Measurements from ENCODE around the gene BMF. TPM values are rescaled to one million over a fixed set of nuclear protein-coding genes. Genes with fewer than 3 reads are reported as not detected.
A peak's percentile ranks its signal among the peaks of the same experiment; 100 is the strongest.
"Not testable (repeated sequence)": the region's sequence is repeated elsewhere in the genome, so short reads cannot be mapped to it uniquely, and the experiment has no call there.

Gene BMF, protein sequence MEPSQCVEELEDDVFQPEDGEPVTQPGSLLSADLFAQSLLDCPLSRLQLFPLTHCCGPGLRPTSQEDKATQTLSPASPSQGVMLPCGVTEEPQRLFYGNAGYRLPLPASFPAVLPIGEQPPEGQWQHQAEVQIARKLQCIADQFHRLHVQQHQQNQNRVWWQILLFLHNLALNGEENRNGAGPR
- 4.2 TPM for total RNA-seq

DNA sequence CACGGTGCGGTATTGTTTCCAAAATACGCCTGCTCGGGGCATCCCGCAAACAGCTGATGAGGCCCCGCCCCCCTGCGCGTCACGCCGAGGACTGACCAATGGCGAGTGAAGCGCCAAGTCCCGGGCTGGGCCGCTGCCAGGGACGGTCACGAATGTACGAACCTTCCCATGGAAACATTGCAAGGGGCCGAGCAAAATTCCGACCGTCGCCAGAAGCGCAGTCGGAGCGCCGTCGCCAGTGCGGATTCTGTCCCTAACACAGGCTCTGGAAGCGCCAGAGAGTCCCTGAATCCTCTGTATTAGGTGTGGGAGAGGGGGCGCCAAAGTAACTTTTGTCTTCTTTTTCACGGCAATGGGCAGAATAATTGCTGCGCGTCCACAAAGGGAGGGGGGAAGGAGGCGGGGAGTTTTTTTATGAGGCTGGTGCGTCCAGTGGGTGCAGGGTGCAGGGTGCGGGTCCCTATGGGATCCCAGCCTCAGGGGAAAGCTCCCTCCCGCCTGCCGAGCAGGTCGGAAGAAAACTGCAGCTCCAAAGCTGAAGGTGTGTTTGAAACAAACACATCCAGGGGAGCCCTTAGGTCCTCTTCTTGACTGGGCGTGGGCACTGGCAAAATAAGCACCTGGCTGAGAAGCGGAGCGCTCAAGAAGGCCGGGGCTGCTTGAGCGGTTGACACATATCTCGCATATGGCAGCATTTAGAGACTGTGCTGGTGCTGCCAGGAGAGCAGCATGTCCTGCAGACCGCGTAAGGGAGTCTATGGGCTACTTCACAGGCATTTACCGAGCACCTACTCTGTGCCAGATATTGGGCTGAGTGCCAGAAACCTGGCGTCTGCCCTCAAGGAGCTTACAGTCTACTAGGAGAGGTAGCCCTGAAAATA lies at the start of gene BMF:
BMF (minus strand) TSS at position 25 of the 881 bp plus-strand sequence. CDS start 2,793 bp downstream, outside the sequence.
- peak; percentile 91 for DNase-seq

DNA sequence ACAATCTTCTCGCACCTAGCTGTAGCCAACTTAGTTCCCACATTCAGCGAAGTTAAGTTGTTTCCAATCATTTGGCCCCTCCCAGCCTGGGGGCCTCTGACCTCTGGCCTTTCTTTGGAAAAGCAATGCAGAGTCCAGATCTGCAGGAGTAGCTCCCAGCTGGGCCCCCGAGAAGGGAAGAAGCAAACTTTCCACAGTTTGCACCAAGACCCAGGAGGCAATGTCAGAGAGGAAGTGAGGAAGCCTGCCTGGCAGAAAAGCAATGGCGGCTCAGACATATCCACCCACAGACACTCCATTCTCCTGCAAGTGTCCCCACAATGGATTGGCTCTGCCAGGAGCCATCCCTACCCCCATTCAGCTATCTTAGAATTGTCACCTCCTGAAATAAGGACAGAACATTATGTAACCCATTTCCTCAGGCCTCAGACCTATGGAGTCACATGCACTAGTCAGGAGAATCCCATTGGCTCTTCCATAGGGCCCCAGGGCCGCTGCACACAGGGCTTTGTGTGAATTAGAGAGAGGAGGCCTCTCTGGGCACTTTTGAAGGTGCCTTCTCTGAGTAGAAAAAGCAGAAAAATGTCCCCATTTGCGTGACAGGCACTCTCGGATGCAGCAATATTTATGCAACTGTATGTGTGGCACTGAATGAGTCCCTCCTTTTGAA lies 49.2 kb upstream of the BMF start:
- no peak for DNase-seq

DNA sequence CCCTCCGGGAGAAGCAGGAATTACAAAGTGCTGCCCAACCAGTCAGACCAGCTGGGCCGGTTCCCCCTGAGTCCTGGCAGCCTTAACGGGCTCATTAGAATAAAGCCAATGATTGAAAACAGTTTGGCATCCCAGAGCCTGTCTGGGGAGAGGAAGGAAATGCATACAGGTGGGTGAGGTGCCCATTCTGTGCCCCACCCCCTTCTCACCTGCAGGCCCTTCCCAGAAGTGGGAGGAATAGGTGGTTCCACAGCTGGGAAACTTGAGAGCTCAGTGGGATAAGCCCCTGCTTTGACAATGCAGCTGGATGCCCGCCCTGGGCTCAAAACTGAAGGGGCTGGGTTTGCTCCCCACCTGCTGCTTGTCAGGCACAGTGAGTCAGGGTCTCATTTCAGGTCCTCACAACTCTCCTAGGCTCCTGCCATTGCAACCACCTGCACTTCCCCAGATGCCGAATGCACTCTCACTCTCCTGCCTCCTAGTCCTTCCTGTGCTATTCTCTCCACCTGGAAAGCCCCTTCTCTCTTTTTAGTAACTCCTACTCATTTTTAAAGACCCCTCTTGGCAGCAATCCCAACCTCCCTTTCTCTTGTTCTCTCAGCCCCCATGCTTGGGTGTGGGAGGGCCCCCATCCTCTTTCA lies 46.7 kb upstream of the BMF start:
- DNase-seq = no peak

DNA sequence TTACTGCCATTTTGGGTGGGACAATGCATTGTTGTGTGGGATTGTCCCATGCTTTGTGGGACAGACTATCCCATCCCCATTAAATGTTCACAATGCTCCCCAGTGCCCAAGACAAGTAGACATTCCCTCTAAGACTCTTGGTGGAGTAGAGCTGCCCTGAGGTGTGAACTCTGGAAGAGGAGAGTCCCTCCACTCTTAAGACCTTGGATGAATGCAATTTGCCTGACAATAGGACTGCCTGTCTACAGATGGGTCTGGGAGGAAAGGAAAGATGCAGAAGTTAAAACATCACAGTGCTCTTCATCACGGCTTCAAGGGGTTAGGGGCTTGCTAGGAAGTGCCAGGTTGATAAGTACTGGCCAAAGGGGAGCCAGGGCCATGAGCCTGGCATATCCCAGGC lies 46.1 kb upstream of the BMF start:
- DNase-seq = not testable (repeated sequence)

DNA sequence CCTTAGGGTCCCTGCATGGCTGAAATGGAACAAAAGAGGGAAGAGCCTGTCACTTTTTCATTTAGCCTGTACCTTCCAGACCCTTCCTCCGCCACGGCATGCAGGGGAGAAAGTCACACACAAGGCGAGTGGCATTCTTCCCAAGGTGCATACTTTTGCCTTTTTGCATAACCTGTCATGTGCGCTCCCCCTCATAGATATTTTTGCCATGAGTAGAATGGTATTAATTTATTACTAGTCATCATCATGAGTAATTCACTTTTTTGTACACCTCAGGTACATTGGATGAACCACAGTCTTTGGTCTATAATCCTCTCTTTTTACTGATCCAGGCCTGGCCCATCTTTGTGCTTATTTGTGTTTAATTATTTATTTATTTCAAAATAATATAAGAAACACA lies 43.3 kb upstream of the BMF start:
- no peak for DNase-seq

DNA sequence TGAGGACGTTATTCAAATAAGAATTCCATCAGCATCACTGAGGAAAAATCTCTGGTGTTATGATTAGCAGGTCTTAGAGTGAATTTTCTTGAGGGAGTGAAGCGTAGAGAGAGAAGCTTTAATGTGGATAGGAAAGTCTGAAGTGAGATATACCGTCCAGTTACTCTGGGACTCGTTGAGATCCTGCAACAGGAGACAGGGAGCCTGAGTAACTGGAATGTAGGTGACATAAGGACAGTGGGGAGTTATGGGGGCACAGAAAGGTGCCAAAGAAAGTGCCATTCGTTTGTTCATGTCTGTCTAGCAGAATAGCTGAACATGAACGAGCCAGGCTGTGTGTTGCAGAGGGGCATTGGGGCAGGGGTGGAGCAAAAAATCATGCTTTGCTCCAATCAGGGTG lies 42.8 kb upstream of the BMF start:
- no peak for DNase-seq

DNA sequence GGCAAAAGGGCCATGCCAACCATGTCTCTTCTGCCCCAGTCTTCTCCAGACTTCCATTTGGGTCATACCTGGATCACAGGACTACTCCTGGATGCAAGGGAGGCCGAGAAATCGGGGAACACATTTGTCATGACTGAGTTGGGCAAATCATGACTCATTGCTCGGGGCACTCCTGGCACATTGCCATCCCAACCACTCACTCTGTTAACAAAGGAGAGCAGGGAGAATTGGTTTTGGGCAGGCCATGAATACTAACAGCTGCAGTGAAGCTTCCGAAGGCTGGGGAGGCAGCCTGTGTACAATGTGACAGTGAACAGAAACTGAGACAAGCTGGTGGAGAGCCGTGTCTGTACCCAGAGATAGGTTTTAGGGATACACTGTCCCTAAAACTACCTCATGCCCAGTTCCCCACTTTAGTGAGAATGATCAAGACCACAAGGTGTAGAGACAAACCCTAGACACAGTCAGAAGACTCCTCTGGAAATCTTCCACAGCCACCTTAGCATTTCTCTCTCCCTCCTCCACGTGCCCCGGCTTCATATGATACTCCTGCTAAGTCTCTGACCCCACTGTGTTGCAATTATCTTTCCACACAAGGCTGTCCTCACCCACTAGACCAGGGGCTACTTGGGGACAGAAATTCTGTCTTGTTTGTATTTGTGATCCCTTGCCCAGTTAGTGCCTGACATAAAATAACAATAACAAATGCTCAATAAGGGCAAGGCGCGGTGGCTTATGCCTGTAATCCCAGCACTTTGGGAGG lies 41.7 kb upstream of the BMF start:
- peak; percentile 10 for DNase-seq

DNA sequence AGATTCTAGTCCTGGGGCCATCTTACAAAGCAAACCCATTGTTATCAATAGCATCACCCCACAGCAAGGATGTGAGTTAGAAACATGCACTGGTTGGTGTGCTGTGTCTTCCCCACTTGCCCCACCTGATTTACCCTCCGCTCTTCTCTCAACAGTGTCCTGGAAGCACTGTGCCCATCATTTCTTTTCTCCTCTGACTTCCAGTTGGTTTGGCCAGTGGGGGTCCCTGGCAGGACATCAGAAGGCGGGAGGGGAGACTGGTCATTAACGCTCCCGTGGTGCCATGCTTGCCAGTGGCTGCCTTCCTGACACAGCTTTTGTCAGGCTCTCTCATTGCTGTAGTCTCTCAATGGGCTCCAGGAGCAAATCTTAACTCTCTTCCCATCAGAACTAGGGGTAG lies 40.7 kb upstream of the BMF start:
- no peak for DNase-seq

DNA sequence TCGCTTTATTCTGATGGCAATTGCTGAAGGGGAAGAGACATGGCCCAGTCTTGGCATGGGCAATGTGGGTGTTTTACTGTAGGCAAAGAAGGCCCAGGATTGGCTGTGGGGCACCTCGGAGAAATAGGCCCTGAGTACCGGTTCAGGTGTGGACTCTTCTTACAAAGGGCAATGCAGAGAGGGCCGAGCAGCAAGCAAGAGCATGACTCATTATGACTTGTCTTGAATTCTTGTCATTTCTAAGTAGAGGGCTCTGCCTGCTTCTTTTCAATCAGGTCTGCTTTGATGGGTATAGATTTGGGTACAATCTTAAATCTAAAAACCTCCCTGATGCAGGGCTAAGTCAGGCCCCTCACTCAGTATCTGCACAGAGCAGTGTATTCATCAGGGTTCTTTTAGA lies 37.4 kb upstream of the BMF start:
- DNase-seq = no peak

DNA sequence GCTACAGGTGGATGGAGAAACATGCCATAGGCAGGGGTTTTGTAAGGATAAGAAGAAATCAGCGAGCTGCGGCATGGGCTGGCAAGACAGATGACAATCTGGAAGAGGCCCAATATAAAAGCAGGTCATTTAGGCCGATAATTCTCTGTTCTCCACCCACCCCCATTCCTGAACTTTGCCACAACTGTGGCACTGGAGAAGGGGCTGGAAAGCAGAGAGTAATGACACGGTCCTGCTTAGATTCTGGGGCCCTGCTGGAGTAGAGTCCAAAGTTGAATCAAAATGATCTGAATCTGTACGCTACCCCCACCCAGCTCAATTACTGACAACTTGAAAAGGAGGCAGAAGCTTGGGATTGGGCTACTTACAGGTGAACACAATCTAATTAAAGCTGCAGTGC lies 33.7 kb upstream of the BMF start:
- no peak for DNase-seq

DNA sequence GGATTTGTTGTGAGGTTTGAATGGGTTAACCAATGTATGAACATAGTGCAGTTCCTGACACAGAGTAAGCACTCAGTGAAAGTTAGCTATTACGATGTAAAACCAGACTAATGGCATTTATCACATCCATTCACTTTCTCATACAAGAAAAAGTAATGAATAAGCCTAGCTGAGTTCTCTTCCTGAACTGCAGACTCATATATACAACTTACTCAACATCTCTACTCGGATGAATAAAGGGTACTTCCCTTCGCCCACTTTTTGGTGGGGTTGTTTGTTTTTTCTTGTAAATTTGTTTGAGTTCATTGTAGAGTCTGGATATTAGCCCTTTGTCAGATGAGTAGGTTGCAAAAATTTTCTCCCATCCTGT lies 29.5 kb upstream of the BMF start:
- DNase-seq = not testable (repeated sequence)

DNA sequence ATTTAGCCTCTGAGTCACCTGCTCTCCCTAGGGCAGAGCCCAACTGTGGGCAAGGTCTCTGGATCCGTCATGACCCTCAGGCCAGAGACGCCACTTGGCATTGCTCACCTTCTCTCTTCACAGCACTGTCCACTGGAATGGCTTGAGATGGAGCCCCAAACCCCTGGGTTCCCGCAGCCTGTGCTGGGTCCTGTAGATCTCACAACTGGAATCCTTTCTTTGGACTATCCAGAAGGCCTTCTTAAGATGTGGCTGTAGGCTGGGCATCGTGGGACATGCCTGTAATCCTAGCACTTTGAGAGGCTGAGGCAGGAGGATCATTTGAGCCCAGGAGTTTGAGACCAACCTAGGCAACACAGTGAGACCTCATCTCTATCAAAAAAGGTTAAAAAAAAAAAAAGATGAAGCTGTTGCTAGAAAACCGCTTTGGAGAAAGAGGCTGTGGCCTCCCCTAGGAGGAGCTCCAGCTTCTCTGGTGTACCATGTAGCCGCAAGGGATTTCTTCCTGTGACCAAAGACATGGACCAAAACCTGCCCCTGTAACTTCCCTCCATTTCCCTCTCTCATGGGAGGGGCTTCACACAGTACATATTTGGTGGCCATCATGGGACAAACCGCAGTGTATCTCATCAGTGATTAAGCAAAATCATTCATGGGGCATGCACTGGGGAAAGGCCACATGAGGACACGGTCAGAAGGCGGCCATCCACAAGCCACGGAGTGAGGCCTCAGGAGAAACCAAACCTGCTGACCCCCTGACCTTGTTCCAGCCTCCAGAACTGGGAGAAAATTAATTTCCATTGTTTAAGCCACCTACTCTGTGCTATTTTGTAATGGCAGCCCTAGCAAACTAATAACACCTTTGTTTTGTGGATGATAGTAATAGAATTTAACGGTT lies 28.9 kb upstream of the BMF start:
- DNase-seq = no peak

DNA sequence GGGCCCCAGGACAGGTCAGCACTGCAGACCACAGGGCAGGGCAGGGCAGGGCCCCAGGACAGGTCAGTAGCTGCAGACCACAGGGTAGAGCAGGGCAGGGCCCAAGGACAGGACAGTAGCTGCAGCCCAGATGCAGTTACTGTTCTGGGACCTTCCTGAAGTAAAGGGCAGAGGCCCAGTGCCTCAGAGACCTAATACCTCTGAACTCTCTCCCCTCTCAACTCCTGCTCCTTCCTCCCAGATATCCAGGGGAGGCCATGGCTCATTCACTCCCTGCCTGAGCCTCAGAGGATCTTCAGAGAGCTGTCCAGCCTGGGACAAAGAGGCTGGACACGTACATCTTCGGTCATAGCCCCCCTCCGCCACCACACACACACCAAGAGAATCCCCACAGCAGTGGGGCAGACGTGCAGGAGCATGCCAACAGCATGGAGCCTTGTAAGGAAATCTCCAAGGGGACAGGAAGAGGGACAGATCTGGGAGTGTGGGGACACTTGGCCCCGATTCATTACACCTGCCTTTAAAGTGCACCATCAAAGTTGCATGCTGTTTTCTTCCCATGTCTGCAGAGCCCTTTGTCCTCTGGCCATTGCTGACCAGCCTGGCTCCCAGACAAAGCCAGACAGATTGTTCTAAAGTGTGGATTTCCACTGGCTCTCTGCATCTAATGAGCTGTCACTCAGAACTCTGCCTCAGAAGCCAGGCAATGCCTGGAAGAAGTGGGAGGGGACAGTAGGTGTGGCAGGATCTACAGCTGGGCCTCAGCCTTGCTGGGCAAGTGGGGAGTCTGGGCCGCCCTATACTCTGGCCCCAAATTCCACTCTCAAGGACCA lies 28.0 kb upstream of the BMF start:
- no peak for DNase-seq

DNA sequence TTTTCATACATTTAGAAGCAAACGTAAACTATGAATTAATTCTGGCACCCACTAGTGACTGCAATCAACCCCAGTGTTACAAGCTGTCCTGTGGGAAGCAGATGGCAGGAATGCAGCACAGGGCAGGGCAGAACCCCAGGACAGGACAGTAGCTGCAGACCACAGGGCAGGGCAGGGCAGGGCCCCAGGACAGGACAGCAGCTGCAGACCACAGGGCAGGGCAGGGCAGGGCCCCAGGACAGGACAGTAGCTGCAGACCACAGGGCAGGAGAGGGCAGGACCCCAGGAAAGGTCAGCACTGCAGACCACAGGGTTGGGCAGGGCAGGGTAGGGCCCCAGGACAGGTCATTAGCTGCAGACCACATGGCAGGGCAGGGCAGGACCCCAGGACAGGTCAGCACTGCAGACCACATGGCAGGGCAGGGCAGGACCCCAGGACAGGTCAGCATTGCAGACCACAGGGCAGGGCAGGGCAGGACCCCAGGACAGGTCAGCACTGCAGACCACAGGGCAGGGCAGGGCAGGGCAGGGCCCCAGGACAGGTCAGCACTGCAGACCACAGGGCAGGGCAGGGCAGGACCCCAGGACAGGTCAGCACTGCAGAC lies 27.3 kb upstream of the BMF start:
- not testable (repeated sequence) for DNase-seq

DNA sequence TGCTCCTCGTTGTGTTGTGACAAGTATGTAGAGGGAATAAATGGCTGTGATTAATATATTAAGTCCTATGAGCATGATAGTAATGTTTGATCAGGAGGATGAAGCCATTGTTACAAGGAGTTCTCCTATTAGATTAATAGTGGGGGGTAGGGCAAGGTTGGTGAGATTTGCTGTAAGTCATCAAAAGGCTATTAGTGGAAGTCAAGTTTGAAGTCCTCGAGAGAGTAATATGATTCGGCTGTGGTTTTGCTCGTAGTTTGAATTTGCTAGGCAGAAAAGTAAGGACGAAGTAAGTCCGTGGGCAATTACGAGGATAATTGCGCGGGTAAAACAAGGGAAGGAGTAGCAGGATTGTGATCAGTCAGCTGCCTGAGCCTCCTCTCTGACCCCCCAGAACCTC lies 26.2 kb upstream of the BMF start:
- DNase-seq = no peak

DNA sequence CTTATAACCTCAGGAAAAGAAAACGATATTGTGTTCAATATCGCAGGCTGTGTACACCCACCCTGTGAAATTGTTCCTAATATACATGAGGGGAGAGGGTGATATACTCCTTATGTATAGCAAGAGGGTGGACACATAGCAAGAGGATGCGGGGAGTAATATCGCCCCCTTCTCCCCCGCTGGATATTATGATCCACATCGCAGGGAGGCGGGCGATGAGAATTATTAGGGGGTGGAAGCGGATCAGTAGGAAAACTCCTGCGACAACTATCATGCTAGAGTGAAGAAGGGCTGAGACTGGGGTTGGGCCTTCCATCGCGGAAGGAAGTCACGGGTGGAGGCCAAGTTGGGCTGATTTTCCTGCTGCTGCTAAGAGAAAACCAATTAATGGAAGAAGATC lies 24.9 kb upstream of the BMF start:
- DNase-seq = no peak

DNA sequence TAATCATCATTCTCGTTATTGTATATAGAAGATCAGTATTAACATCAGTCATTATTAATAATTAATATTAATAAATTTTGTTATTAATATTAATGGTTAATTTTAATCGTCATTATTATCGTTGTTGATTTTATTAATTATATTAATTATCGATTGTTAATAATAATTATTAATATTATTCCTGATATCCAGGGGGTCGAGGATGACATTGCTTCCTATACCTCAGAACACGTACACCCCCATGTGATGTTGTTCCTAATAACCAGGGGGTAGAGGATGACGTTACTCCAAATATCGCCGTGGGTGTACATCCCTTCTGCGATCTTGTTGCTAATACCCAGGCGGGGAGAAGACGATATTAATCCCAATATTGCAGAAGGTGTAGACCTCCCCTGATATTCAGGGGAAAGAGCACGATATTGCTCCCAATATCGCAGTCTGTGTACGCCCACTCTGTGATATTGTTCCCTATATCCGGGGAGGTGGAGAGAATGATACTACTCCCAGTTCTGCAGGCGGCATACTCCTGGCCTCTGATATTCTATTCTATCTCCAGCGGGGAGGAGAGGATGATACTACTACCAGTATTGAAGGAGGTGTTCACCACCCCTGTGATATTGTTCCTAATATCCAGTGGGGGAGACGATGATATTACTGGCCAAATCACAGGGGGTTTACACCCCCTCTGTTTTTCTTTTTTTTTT lies 22.3 kb upstream of the BMF start:
- no peak for DNase-seq

DNA sequence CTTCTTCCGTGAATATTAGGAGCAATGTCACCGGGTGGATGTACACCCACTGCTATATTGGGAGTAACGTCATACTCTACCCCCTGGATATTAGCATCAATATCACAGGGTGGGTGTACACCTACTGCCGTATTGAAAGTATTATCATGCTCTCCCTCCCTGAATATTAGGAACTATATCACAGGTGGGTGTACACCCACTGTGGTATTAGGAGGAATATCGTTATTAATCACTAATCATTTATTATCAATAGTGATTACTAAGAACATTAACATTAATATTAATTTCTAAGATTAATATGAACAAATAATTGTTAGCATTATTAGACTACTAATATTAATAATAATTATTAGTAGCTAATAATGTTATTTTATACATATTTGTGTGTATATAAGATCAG lies 21.4 kb upstream of the BMF start:
- no peak for DNase-seq
